Heart left ventricle (tissue), 16 donors: ENCODE data around the gene TYMP. TPM values are rescaled to one million over a fixed set of nuclear protein-coding genes. Genes with fewer than 3 reads are reported as not detected.

ENCODE experiments used
- ATAC-seq, 4 donors: fragments of 200-7000 bp; cut with Tn5 transposase; one replicate each; pipeline ENCODE4 v1.9.1; 2020 to 2022; ENCODE audit warnings: moderate library complexity in 4 of 4, mild to moderate bottlenecking in 3 of 4, moderate number of reproducible peaks in 1 of 4
- DNase-seq, 5 donors: peaks; one replicate each; pipeline ENCODE4 v3.0.0-alpha.2; 2020
- H3K27ac ChIP-seq, 12 donors: fragments of 200-600 bp; sonication (generic) in 4 of 12; one replicate each; pipeline versions ENCODE4 v1.5.0 to v1.8.0; 2016 to 2022; ENCODE audit warnings: mild to moderate bottlenecking in 2 of 12
- H3K27me3 ChIP-seq, 9 donors: fragments of 200-600 bp; sonication (generic) in 2 of 9; one replicate each; pipeline versions ENCODE4 v1.5.1 to v1.8.0; 2016 to 2022; ENCODE audit warnings: mild to moderate bottlenecking in 3 of 9
- H3K36me3 ChIP-seq, 9 donors: fragments of 200-600 bp; sonication (generic) in 2 of 9; one replicate each; pipeline versions ENCODE4 v1.5.0 to v1.8.0; 2018 to 2022; ENCODE audit warnings: mild to moderate bottlenecking in 2 of 9
- H3K4me1 ChIP-seq, 12 donors: fragments of 200-600 bp; sonication (generic) in 4 of 12; one replicate each; pipeline versions ENCODE4 v1.5.0 to v1.8.0; 2016 to 2022; ENCODE audit warnings: mild to moderate bottlenecking in 3 of 12
- H3K4me3 ChIP-seq, 12 donors: fragments of 200-600 bp; sonication (generic) in 4 of 12; one replicate each; pipeline versions ENCODE4 v1.5.0 to v1.8.0; 2017 to 2022; ENCODE audit warnings: mild to moderate bottlenecking in 9 of 12, moderate library complexity in 4 of 12
- H3K9me3 ChIP-seq, 12 donors: fragments of 200-600 bp; sonication (generic) in 4 of 12; one replicate each; pipeline versions ENCODE4 v1.5.0 to v1.8.0; 2016 to 2022; ENCODE audit warnings: mild to moderate bottlenecking in 1 of 12
- POLR2A ChIP-seq, 2 donors: fragments of 450-650 bp; IDR thresholded peaks; one replicate each; pipeline ENCODE4 v1.6.1; 2017; ENCODE audit warnings: antibody characterized with exemption in 2 of 2, mild to moderate bottlenecking in 2 of 2, moderate library complexity in 2 of 2
- WGBS, 4 donors: extraction: QIAGEN DNeasy Blood & Tissue Kit in 2 of 4; methylation state at CpG; one replicate each; pipeline versions ENCODE4 v1.1.5 to v1.1.7; 2013 to 2018; 5-methylcytosine and 5-hydroxymethylcytosine counted together
- intact Hi-C, 10 donors: fragments of 100-400 bp; cut with DNase I; formaldehyde crosslinking; loops; one replicate each; pipeline versions ENCODE4 v1.11.1 to v1.14.2; 2022
- polyA plus RNA-seq, 2 donors: library from polyadenylated mRNA; stranded (reverse); fragments of 200-250 nt; gene quantifications; one replicate each; pipeline ENCODE4 v1.2.3, GENCODE V29; 2013
- total RNA-seq, 9 donors: library from RNA; depleted of rRNA in 2 of 9; stranded (reverse); fragments of >200 nt in 2 of 9; fragmentation: NEBNext Ultra II Directional in 3 of 9; extraction: Animal tissue kit (Norgen Biotek cat#: 25700) in 3 of 9; gene quantifications; one replicate each; pipeline versions ENCODE4 v1.1.0 to v1.2.4, GENCODE V29; 2016 to 2023
- TF ChIP-seq, protein P1 (sequence below), 12 donors: fragments of 200-600 bp; sonication (generic) in 4 of 12; IDR thresholded peaks; one replicate each; pipeline versions ENCODE4 v1.5.0 to v1.8.0; 2018 to 2022; ENCODE audit warnings: antibody characterized with exemption in 12 of 12, mild to moderate bottlenecking in 5 of 12
- donor health status: ischemic (EF 13 %, LVEDD 7.1; RV severe dilation, severe dysfunction).
- donor health status: healthy with polysubstance abuse.
- donor health status: DM: no; HTN: yes; CAD: no.
- donor health status: DM: no; HTN: no; CAD: no.
- donor health status: ischemic (EF 25% LVEDD 6.9; RV normal size, moderate dysfunction).
- donor health status: ischemic (EF 25% LVEDD 5.7; RV mildly dilated, moderate dysfunction).
- donor health status: healthy.
- donor health status: DM: yes; HTN: yes; CAD: no.
- donor health status: ischemic (EF 35%, LVEDD 5.7; RV mildly dilated, moderate dysfunction).
- donor health status: nonischemic (EF 11% LVEDD 7.7; RV severe dilation, severe dysfunction).
- donor health status: DM: yes; HTN: yes; CAD: no.
- donor health status: PGD.
- donor health status: ischemic (EF 29% LVEDD 5.4; RV normal size, mild dysfunction).
- donor health status: nonischemic (EF 23%, LVEDD 6.1; RV moderate dilation, normal function).

TYMP gene
- total and polyA plus RNA-seq, 11 donors, result 8.3 to 198 (median 21.7) TPM

DNA sequence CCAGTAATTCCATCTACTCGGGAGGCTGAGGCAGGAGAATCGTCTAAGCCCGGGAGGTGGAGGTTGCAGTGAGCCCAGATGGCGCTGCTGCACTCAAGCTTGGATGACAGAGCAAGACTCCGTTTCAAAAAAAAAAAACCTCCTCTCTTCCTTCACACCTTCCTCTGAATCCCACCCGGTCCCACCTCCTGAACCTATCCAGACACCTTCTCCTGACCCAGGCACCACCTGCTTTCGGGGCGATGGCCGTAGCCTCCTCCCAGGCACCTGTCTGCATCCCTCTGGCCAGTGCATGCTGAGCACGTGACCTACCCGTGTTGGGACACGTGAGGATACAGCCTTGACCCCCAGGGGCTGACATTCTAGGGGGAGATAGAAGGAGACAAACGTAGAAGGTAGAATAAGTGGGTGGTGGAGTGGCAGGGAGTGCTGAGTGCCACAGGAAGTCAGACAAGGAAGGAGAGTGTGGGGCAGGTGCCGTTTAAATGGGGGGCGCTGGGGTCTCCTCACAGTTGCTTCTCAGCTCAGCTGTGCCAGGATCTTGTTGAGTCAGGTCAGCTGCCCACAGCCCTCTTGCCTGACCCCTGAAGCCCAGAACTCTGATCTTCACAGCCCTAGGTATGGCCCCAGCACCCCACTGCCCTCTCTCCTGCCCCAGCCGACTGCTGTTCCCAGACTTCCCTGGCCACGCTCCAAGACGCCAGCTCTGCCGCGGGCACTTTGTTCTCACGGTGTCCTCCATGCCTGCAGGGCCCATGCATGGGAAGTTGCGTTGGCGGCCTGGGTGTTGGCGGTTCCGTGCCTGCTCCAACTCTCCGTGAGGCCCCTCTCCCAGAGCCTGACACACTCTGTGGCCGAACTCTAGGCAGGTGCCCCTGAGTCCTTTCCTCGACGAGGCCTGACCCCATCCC lies 44.3 kb downstream of the TYMP start:
- Histone ChIP-seq H3K27ac (no peak overlapping the region), H3K4me3 (no peak overlapping the region), H3K4me1 (peaks cover 0 to 17% (median 4%) of the 10 kb centered on the region in 12 donors), H3K9me3 (no peaks in the 10 kb centered on the region), H3K27me3 (peaks cover 24 to 59% (median 31%) of the 10 kb centered on the region in 9 donors), H3K36me3 (no peaks in the 10 kb centered on the region)
- peak in 4 of 5 donors; percentile 13 to 65 (median 49) for DNase-seq
- WGBS, 4 donors, result 57 to 65% (median 61%) methylated on average over 27 to 29 of the region's 29 CpGs
- ATAC-seq, result peak in 2 of 4 donors; percentile 31 to 46
- intact Hi-C loops, result no loop called here
- no peak for TF ChIP-seq POLR2A (IDR thresholded peaks at IDR 0.05)
- TF ChIP-seq, protein P1, sequence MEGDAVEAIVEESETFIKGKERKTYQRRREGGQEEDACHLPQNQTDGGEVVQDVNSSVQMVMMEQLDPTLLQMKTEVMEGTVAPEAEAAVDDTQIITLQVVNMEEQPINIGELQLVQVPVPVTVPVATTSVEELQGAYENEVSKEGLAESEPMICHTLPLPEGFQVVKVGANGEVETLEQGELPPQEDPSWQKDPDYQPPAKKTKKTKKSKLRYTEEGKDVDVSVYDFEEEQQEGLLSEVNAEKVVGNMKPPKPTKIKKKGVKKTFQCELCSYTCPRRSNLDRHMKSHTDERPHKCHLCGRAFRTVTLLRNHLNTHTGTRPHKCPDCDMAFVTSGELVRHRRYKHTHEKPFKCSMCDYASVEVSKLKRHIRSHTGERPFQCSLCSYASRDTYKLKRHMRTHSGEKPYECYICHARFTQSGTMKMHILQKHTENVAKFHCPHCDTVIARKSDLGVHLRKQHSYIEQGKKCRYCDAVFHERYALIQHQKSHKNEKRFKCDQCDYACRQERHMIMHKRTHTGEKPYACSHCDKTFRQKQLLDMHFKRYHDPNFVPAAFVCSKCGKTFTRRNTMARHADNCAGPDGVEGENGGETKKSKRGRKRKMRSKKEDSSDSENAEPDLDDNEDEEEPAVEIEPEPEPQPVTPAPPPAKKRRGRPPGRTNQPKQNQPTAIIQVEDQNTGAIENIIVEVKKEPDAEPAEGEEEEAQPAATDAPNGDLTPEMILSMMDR (IDR thresholded peaks at IDR 0.05), result no peak

DNA sequence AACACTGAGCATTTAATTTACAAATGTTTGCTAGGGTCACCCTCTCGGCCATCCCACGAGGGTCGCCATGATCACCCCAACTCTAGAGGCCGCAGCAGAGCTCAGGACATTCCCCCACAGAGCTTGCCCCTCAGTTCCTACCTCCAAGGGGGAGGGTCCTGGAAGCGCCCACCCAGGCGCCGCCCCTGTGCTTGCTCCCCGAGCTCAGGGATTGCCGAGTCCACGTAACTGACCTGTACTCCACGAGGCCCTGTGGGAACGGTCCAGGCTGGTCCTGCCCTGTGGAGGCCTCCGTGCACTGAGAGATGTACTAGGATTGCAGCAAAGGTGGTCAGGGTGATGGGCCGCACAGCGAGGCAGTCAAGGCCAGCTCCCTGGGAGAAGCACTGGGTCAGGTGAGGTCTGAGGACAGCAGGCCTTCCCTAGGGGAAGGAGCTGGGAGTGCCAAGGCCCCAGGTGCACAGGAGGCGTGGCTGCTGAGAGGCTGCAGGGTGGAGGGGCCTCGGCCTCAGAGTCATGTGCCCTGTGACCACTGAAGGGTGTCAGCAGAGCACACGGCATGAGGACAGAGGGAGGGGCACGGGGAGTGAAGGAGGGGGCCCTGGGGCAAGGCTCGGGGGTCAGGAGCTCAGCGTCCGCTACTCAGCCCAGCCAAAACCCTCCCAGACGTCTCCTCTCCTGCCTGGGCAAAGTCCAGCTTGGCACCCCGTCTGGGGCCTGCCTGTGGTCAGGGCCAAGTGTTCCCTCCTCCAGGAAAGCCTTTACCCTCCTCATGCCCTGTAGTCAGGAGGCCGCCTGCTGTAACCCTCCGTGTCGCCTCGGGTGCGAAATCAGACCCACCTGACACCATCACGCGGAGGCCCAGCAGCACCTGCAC lies 45.6 kb downstream of the TYMP start:
- TF ChIP-seq, protein P1 (IDR thresholded peaks at IDR 0.05), result no peak
- no peak for TF ChIP-seq POLR2A (IDR thresholded peaks at IDR 0.05)
- H3K9me3 ChIP-seq, result no peaks in the 10 kb centered on the region
- peaks cover 25 to 62% (median 34%) of the 10 kb centered on the region in 9 donors for H3K27me3 ChIP-seq
- peaks cover 0 to 17% (median 4%) of the 10 kb centered on the region in 12 donors for H3K4me1 ChIP-seq
- peak in 2 of 5 donors; percentile 20 to 28 for DNase-seq
- ATAC-seq, result no peak
- no peak overlapping the region for H3K27ac ChIP-seq
- H3K36me3 ChIP-seq, result no peaks in the 10 kb centered on the region
- no peak overlapping the region for H3K4me3 ChIP-seq
- 84 to 92% (median 89%) methylated on average over 22 to 31 of the region's 31 CpGs for WGBS, 4 donors
- intact Hi-C loops, result no loop called here

DNA sequence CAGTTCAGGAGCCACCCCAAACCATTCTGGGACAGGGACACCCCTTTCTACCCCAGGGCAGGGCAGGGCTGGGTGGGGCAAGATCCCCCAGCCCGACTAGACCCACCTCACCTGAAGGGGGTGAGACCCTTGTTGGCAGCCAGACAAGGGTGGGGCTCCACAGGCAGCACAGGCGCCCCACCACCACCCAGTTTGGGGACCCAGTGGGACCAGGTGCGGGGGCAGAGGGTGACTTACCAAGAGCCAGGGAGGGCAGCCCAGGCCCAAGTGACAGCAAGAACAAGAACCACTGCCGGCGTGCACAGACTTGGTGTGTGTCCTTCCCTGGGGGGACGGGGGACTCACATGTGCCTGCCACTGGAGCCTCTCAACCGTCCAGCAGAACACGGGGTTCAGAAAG lies 46.3 kb downstream of the TYMP start:
- Histone ChIP-seq H3K27ac (no peak overlapping the region), H3K27me3 (peaks cover 25 to 66% (median 34%) of the 10 kb centered on the region in 9 donors), H3K4me3 (no peak overlapping the region), H3K36me3 (no peaks in the 10 kb centered on the region), H3K4me1 (peaks cover 0 to 17% (median 4%) of the 10 kb centered on the region in 12 donors), H3K9me3 (no peaks in the 10 kb centered on the region)
- intact Hi-C loops, result no loop called here
- WGBS, 4 donors, result 88 to 92% (median 89%) methylated on average over 5 to 8 of the region's 8 CpGs
- DNase-seq, result peak in 1 of 5 donors; percentile 24
- no peak for ATAC-seq
- TF ChIP-seq, protein P1 (IDR thresholded peaks at IDR 0.05), result no peak
- TF ChIP-seq POLR2A (IDR thresholded peaks at IDR 0.05), result no peak
